Erythroblast (primary cell): ENCODE results near the gene CARD14.

Source experiments
- GATA1 ChIP-seq: IDR thresholded peaks from 2 replicates; pipeline ENCODE4 v1.6.1; 2011; ENCODE audit warnings: low read depth, mild to moderate bottlenecking, control low read depth, low read length, moderate library complexity
- POLR2A ChIP-seq: IDR thresholded peaks from 2 replicates; pipeline ENCODE4 v1.6.1; 2011; ENCODE audit warnings: mild to moderate bottlenecking, low read length

- no peak for TF ChIP-seq POLR2A
- no peak for TF ChIP-seq GATA1
These were observed 62.6 kb downstream of the CARD14 start for GRCh38 chr17:80232438-80232837.
